ENCODE data around the gene FLOT1. TPM values are rescaled to one million over a fixed set of nuclear protein-coding genes. Genes with fewer than 3 reads are reported as not detected.
"Not testable (repeated sequence)": the region's sequence is repeated elsewhere in the genome, so short reads cannot be mapped to it uniquely, and the experiment has no call there.

FLOT1 gene
- total and polyA plus RNA-seq, 8 donors: 115 to 206 (median 124) TPM

DNA sequence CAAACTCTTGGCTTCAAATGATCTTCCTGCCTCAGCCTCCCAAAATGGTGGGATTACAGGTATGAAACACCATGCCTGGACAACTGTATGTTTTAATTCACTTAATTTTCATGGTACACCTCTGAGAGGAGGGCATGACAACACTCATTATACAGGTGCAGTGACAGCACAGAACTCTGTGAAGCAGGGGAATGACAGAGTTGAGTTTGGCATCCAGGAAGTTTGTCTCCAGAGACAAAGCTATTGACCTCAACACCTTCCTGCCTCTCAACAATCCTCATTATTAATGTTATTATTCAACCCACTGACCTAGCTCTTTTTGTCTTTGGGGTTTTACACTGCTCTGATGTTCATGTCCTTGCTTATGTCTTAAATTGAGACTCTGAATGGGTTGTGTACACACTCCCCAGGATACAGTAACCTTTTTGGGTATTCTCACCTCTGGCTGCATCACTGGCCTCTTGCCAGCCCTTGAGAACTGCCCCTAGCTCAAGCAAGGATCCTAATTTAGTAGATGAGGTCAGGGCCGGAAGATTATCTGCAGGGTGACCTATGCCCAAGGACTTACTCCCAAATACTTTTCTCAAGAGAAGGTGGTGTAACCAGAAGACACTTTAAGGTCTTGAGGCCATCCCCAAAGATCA, 14.9 kb upstream of the FLOT1 start:
- no peak for ATAC-seq
- TF ChIP-seq, protein P1, sequence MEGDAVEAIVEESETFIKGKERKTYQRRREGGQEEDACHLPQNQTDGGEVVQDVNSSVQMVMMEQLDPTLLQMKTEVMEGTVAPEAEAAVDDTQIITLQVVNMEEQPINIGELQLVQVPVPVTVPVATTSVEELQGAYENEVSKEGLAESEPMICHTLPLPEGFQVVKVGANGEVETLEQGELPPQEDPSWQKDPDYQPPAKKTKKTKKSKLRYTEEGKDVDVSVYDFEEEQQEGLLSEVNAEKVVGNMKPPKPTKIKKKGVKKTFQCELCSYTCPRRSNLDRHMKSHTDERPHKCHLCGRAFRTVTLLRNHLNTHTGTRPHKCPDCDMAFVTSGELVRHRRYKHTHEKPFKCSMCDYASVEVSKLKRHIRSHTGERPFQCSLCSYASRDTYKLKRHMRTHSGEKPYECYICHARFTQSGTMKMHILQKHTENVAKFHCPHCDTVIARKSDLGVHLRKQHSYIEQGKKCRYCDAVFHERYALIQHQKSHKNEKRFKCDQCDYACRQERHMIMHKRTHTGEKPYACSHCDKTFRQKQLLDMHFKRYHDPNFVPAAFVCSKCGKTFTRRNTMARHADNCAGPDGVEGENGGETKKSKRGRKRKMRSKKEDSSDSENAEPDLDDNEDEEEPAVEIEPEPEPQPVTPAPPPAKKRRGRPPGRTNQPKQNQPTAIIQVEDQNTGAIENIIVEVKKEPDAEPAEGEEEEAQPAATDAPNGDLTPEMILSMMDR (IDR thresholded peaks at IDR 0.05): no peak
- no peak overlapping the region for H3K27ac ChIP-seq

DNA sequence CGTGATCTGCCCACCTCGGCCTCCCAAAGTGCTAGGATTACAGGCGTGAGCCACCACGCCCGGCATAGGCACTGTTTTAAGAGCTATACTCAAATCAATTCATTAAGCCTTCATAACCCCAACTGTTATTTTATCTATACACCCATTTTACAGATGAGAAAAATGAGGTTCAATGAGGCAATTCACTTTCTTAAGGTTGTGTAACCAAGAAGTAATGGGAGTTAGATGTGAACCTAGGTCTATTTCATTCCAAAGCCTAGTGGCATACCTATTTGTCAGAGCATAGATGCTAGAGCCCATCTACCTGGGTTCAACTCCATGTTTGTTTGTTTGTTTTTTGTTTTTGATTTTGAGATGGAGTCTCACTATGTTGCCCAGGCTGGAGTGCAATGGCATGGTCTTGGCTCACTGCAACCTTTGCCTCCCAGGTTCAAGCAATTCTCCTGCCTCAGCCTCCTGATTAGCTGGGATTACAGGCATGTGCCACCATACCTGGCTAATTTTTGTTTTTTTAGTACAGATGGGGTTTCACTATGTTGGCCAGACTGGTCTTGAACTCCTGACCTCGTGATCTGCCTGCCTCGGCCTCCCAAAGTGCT, 14.0 kb upstream of the FLOT1 start:
- H3K27ac ChIP-seq; H3K9me3 ChIP-seq; H3K4me3 ChIP-seq; H3K27me3 ChIP-seq; H3K36me3 ChIP-seq; ATAC-seq; DNase-seq; intact Hi-C loops (cut with DNase I): not testable (repeated sequence)
- H3K4me1 ChIP-seq: peaks cover 7 to 74% of the 10 kb centered on the region in 2 donors

More for the DNA sequence above, 14.9 kb upstream of the FLOT1 start:
- intact Hi-C loops (cut with DNase I): no loop called here
- H3K4me1 ChIP-seq: peaks cover 7 to 65% of the 10 kb centered on the region in 2 donors
- no peaks in the 10 kb centered on the region for H3K36me3 ChIP-seq
- DNase-seq: no peak
- H3K4me3 ChIP-seq: no peak overlapping the region
- no peaks in the 10 kb centered on the region for H3K27me3 ChIP-seq
- no peaks in the 10 kb centered on the region for H3K9me3 ChIP-seq

DNA sequence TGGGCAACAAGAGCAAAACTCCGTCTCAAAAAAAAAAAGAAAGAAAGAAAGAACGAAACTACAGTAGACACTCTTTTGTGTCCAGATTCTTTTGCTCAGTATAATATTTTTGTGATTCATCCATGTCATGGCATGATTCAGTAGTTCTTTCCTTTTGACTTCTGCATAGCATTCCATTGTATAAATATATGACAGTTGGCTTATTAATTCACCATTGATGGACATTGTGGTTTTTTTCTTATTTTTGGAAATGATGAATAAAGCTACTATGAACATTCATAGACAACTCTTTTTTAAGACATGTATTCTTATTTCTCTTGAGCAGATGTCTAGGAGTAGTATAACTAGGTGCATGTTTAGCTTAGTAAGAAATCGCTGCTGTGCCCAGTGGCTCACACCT, 12.1 kb upstream of the FLOT1 start:
- H3K9me3 ChIP-seq: no peaks in the 10 kb centered on the region
- H3K36me3 ChIP-seq: no peaks in the 10 kb centered on the region
- H3K4me1 ChIP-seq: peaks cover 7 to 76% of the 10 kb centered on the region in 2 donors
- ATAC-seq (no peak), DNase-seq (no peak)
- H3K4me3 ChIP-seq: no peak overlapping the region
- H3K27me3 ChIP-seq: no peaks in the 10 kb centered on the region
- TF ChIP-seq, protein P1 (IDR thresholded peaks at IDR 0.05): no peak
- H3K27ac ChIP-seq: no peak overlapping the region
- intact Hi-C loops (cut with DNase I): no loop called here

DNA sequence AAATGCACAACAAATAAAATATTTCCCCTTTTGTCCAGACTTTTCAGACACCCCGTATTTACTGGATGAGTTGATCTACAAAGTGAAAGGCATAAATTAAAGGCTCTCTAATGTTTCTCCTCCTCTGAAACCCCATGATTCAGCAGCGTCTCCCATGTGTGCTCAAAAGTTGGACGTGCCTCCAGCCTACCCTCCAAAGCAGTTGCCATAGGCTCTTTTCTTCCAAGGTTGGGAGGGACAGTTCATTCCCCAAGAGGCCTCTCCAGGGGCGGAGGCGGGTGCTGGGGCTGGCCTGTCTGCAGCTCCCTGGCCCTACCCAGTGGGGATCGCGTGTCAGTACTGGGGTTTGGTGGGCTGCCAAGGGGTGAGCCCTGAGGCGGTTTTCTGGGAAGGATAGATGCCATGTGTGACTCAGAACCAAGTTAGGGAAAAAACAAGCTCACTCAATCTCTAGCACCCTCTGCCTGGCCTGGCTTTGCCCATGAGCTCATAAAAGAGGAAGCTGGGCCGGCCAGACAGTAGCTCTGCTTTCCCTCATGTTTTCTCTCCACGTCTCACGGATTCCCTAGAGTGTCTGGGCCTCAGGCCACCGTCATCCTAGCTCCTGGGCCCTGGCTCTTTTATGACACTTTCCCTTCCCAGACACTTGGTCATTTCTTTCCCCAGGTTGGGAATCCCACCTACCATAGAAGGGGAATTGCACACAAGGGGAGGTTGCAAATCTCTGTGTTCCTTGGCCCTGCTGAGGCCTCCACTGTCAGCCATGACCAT, 9.9 kb upstream of the FLOT1 start:
- no peak overlapping the region for H3K4me3 ChIP-seq
- DNase-seq: peak in 3 of 4 donors; percentile 82 to 95 (median 94)
- no peaks in the 10 kb centered on the region for H3K36me3 ChIP-seq
- ATAC-seq: peak; percentile 88
- H3K27me3 ChIP-seq: no peaks in the 10 kb centered on the region
- peaks cover 8 to 74% of the 10 kb centered on the region in 2 donors for H3K4me1 ChIP-seq
- peak overlapping the region; percentile 81 to 90 for H3K27ac ChIP-seq
- no peaks in the 10 kb centered on the region for H3K9me3 ChIP-seq
- TF ChIP-seq, protein P1 (IDR thresholded peaks at IDR 0.05): no peak
- intact Hi-C loops (cut with DNase I): no loop called here

DNA sequence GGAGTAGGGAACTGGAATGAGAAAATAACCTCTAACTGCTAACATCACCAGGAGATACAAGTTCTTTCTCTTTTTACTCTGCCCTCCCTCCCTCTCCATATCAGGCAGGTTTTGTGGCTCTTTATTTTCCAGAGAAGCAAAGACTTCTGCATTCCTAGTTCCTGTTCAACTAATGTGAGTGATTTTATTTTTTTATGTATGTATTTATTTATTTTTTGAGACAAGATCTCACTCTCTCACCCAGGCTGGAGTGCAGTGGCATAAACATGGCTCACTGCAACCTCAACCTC, 7.8 kb upstream of the FLOT1 start:
- TF ChIP-seq, protein P1 (IDR thresholded peaks at IDR 0.05): no peak
- H3K9me3 ChIP-seq: no peaks in the 10 kb centered on the region
- H3K4me3 ChIP-seq: no peak overlapping the region
- no peak for DNase-seq
- H3K27me3 ChIP-seq: no peaks in the 10 kb centered on the region
- H3K4me1 ChIP-seq: peaks cover 4 to 77% of the 10 kb centered on the region in 2 donors
- H3K36me3 ChIP-seq: no peaks in the 10 kb centered on the region
- no peak for ATAC-seq
- H3K27ac ChIP-seq: peak overlapping the region in 1 of 2 donors; percentile 23
- intact Hi-C loops (cut with DNase I): no loop called here
